GM12878 (cell line): Measurements from ENCODE around the gene FGD5. TPM values are rescaled to one million over a fixed set of nuclear protein-coding genes. Genes with fewer than 3 reads are reported as not detected.

ENCODE experiments used
- BCLAF1 ChIP-seq: fragments of 450-650 bp; IDR thresholded peaks from 2 replicates; pipeline ENCODE4 v1.6.1; 2017; ENCODE audit warnings: antibody characterized with exemption, mild to moderate bottlenecking, moderate library complexity
- CBX5 ChIP-seq: sonication (generic); IDR thresholded peaks from 2 replicates; pipeline ENCODE4 v1.6.1; 2016; ENCODE audit warnings: low read depth, moderate library complexity, mild to moderate bottlenecking, inconsistent platforms
- FOXK2 ChIP-seq: fragments of 450-650 bp; IDR thresholded peaks from 2 replicates; pipeline ENCODE4 v1.6.1; 2017; ENCODE audit warnings: mild to moderate bottlenecking, moderate library complexity
- PAX8 ChIP-seq: fragments of 450-650 bp; IDR thresholded peaks from 2 replicates; pipeline ENCODE4 v1.6.1; 2017; ENCODE audit warnings: mild to moderate bottlenecking, moderate library complexity
- RAD21 ChIP-seq: IDR thresholded peaks from 2 replicates; pipeline ENCODE4 v1.6.1; 2011; ENCODE audit warnings: mild to moderate bottlenecking, low read depth, low read length, moderate library complexity; ENCODE audit not compliant: insufficient read depth
- RB1 ChIP-seq: fragments of 450-650 bp; formaldehyde crosslinking; IDR thresholded peaks from 2 replicates; pipeline ENCODE4 v1.6.1; 2017; ENCODE audit warnings: mild to moderate bottlenecking, borderline replicate concordance
- RCOR1 ChIP-seq: conservative IDR thresholded peaks from 2 replicates; pipeline ENCODE4 v1.6.1; 2012; ENCODE audit warnings: low read depth, low read length, improper control_type of control experiment
- RELB ChIP-seq: fragments of 450-650 bp; IDR thresholded peaks from 2 replicates; pipeline ENCODE4 v1.6.1; 2017; ENCODE audit warnings: low read depth, mild to moderate bottlenecking, moderate library complexity
- TCF12 ChIP-seq: IDR thresholded peaks from 2 replicates; pipeline ENCODE4 v1.6.1; 2011; ENCODE audit warnings: low read depth, mild to moderate bottlenecking, low read length
- YBX1 ChIP-seq: fragments of 450-650 bp; IDR thresholded peaks from 2 replicates; pipeline ENCODE4 v1.6.1; 2016; ENCODE audit warnings: antibody characterized with exemption
- ZBED1 ChIP-seq: IDR thresholded peaks from 2 replicates; pipeline ENCODE4 v1.6.1; 2016; ENCODE audit warnings: borderline replicate concordance
- polyA plus RNA-seq, 11 experiments: library from polyadenylated mRNA; depleted of rRNA in 4 of 11; unstranded in 6 of 11; stranded (reverse) in 5 of 11; fragments of >200 nt; fragmentation: Nextera tagmentation in 4 of 11; fragmentation: Illumina TruSeq in 1 of 11; extraction: Ambion mirVana in 4 of 11; extraction: Trizol in 1 of 11; gene quantifications; 1 replicate in 1 of 11; 2 replicates in 10 of 11; pipeline versions ENCODE4 v1.2.1 to v1.2.3, GENCODE V29; 2011 to 2016; ENCODE audit warnings: inconsistent platforms in 2 of 11, missing spikeins in 2 of 11, low read depth in 1 of 11
- total RNA-seq, 4 experiments: library from RNA; depleted of rRNA in 3 of 4; stranded (reverse); fragments of >200 nt in 3 of 4; fragmentation: Illumina TruSeq in 1 of 4; extraction: Trizol in 1 of 4; gene quantifications; 2 replicates each; pipeline versions ENCODE4 v1.2.1 to v1.2.3, GENCODE V29; 2013 to 2021
- TF ChIP-seq, protein P1 (sequence below): fragments of 150-350 bp; IDR thresholded peaks from 2 replicates; pipeline ENCODE4 v1.6.1; 2016; ENCODE audit warnings: low read depth, low read length
- TF ChIP-seq, protein P2 (sequence below): IDR thresholded peaks from 2 replicates; pipeline ENCODE4 v1.6.1; 2012; ENCODE audit warnings: improper control_type of control experiment, low read depth, low read length; ENCODE audit not compliant: insufficient replicate concordance
- TF ChIP-seq, protein P3 (sequence below): IDR thresholded peaks from 2 replicates; pipeline ENCODE4 v1.6.1; 2012; ENCODE audit warnings: low read depth, low read length, improper control_type of control experiment

Gene FGD5
- total and polyA plus RNA-seq, 10 of the 15 experiments (the other 5 are each of a cell fraction or from before 2014, with no cell fraction given), result 0.03 to 0.13 (median 0.11) TPM; not detected in 3

- TF ChIP-seq TCF12, result no peak
- TF ChIP-seq RELB, result no peak
- TF ChIP-seq FOXK2, result no peak
- TF ChIP-seq YBX1, result no peak
- TF ChIP-seq PAX8, result no peak
- TF ChIP-seq, protein P1, sequence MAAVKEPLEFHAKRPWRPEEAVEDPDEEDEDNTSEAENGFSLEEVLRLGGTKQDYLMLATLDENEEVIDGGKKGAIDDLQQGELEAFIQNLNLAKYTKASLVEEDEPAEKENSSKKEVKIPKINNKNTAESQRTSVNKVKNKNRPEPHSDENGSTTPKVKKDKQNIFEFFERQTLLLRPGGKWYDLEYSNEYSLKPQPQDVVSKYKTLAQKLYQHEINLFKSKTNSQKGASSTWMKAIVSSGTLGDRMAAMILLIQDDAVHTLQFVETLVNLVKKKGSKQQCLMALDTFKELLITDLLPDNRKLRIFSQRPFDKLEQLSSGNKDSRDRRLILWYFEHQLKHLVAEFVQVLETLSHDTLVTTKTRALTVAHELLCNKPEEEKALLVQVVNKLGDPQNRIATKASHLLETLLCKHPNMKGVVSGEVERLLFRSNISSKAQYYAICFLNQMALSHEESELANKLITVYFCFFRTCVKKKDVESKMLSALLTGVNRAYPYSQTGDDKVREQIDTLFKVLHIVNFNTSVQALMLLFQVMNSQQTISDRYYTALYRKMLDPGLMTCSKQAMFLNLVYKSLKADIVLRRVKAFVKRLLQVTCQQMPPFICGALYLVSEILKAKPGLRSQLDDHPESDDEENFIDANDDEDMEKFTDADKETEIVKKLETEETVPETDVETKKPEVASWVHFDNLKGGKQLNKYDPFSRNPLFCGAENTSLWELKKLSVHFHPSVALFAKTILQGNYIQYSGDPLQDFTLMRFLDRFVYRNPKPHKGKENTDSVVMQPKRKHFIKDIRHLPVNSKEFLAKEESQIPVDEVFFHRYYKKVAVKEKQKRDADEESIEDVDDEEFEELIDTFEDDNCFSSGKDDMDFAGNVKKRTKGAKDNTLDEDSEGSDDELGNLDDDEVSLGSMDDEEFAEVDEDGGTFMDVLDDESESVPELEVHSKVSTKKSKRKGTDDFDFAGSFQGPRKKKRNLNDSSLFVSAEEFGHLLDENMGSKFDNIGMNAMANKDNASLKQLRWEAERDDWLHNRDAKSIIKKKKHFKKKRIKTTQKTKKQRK, result no peak
- no peak for TF ChIP-seq CBX5
- TF ChIP-seq RAD21, result no peak
- no peak for TF ChIP-seq RCOR1
- no peak for TF ChIP-seq ZBED1
- TF ChIP-seq, protein P2, sequence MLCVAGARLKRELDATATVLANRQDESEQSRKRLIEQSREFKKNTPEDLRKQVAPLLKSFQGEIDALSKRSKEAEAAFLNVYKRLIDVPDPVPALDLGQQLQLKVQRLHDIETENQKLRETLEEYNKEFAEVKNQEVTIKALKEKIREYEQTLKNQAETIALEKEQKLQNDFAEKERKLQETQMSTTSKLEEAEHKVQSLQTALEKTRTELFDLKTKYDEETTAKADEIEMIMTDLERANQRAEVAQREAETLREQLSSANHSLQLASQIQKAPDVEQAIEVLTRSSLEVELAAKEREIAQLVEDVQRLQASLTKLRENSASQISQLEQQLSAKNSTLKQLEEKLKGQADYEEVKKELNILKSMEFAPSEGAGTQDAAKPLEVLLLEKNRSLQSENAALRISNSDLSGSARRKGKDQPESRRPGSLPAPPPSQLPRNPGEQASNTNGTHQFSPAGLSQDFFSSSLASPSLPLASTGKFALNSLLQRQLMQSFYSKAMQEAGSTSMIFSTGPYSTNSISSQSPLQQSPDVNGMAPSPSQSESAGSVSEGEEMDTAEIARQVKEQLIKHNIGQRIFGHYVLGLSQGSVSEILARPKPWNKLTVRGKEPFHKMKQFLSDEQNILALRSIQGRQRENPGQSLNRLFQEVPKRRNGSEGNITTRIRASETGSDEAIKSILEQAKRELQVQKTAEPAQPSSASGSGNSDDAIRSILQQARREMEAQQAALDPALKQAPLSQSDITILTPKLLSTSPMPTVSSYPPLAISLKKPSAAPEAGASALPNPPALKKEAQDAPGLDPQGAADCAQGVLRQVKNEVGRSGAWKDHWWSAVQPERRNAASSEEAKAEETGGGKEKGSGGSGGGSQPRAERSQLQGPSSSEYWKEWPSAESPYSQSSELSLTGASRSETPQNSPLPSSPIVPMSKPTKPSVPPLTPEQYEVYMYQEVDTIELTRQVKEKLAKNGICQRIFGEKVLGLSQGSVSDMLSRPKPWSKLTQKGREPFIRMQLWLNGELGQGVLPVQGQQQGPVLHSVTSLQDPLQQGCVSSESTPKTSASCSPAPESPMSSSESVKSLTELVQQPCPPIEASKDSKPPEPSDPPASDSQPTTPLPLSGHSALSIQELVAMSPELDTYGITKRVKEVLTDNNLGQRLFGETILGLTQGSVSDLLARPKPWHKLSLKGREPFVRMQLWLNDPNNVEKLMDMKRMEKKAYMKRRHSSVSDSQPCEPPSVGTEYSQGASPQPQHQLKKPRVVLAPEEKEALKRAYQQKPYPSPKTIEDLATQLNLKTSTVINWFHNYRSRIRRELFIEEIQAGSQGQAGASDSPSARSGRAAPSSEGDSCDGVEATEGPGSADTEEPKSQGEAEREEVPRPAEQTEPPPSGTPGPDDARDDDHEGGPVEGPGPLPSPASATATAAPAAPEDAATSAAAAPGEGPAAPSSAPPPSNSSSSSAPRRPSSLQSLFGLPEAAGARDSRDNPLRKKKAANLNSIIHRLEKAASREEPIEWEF, result no peak
- no peak for TF ChIP-seq BCLAF1
- TF ChIP-seq RB1, result no peak
- TF ChIP-seq, protein P3, sequence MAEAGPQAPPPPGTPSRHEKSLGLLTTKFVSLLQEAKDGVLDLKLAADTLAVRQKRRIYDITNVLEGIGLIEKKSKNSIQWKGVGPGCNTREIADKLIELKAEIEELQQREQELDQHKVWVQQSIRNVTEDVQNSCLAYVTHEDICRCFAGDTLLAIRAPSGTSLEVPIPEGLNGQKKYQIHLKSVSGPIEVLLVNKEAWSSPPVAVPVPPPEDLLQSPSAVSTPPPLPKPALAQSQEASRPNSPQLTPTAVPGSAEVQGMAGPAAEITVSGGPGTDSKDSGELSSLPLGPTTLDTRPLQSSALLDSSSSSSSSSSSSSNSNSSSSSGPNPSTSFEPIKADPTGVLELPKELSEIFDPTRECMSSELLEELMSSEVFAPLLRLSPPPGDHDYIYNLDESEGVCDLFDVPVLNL, result no peak
Measured at GRCh38 chr3:14866627-14867026, 47.9 kb downstream of the FGD5 start (continued).
